HG03139 (cell line): Measurements from ENCODE around the gene MINDY4.

Experiments
- ATAC-seq: cut with Tn5 transposase; IDR thresholded peaks from one replicate; pipeline ENCODE4 v1.9.1; 2021; ENCODE audit not compliant: unreplicated experiment

MINDY4 gene

DNA sequence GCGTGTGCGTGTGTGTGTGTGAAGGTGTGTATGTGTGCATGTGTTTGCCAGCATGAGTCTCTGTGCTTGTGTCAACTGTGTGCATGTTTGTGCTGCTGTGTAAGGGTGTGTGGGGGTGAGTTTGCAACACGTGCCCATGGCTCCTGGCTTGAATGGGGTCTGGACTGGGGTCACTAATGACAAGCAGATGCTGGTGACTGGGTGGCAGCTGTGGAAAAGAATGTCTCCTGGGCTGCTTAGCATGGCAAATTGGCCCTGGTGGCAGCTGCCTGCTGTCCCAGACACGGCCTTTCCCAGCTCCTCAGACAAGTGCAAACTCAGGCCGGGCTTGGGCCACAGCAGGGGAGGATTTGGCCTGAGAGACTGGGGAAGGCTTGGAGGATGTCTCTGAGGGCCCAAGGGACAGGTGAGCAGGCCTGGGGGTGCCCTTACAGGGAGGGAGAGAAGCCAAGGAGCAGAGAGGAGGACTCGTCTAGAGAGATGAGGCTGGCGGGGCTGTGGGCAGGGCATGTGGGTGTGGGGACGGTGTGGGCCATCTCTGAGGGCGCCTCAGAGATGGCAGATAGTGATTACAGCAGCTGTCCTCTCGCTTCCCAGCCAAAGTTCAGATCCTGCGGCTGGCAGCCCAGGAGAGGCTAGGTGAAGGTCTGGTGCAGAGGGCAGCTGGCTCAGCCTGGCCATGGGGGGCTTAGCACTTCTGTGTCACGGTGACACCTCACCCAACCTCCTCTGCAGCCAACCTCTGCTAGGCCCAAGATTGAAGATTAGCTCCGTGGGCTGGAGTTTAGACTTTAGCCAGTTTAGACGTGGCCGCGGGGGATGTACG, 142.0 kb downstream of the MINDY4 start:
- no peak for ATAC-seq

GRCh38 chr7:30913821-30914515, 142.8 kb downstream of the MINDY4 start:
- ATAC-seq, result no peak

DNA sequence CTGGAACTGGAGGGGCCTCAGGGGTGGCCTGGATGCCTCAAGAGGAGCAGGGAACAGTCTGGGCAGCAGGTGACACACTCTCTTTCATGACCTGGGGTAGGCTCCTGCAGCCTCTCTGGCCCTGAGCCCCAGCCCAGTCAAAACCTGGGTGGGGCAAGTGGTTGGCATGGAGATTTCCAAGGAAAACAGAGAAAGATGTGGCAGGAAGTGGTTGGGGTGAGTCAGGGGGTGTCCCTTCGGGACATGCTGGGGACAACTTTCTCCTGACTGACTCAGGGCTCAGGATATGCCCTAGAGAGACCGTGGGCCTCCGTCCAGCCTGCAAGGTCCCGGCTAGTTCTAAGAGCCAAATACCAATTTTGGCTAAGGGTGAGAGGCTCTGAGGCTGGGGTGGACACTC, 143.4 kb downstream of the MINDY4 start:
- ATAC-seq, result no peak

GRCh38 chr7:30915005-30915601, 143.9 kb downstream of the MINDY4 start:
- no peak for ATAC-seq

- ATAC-seq, result no peak
Measured at GRCh38 chr7:30915751-30916150, 144.5 kb downstream of the MINDY4 start.

DNA sequence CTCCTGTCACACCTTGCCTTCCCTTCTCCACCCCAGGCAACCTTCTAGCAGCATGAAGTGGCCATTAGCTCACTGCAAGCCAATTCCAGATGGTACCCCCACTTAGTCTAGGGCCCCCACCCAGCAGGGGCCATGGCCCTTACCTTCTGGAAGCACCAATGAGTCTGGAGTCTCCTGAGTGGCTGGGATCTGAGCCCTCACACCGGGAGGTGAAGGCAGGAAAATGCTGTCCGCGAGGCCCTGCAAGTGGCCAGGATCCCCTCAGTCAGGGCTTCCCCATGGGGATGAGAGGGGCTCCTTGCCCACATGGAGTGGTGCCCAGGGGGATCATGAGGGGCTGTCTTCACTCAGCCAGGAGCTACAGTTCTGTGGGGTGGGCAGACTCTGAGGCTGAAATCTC, 145.0 kb downstream of the MINDY4 start:
- no peak for ATAC-seq

GRCh38 chr7:30916767-30917166, 145.6 kb downstream of the MINDY4 start:
- no peak for ATAC-seq

DNA sequence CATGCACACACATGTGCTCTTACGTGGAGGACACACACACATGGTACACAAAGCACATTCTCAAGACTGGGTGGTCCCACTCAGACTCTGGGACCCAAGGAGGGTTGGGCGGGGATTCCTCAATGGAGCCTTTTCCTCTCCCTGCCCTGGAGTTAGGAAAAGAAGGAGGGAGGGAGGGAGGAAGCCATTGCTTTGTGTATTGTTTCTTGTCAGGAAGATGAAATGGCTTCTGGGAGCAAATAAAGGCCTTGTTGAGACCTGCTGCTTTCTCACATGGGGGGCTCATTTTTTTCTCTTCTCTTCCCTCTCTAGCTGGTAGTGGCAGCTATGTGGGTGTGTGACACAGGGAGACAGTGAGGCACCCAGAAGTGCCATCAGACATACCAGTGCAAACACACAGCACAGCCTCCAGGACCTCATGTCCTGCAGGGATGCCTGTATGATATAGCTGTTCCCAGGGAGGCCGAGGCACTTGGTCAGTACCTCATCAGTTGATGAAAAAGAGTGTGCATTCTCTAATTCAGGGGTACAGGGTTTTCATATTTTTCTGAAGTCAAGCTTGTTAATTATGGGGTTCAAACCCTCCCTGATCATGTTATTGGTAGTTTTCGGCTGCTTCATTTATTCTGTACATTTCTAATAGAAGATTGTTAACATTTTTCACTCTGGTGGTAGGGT, 146.1 kb downstream of the MINDY4 start:
- ATAC-seq, result no peak

GRCh38 chr7:30918676-30919075, 147.5 kb downstream of the MINDY4 start:
- no peak for ATAC-seq

- no peak for ATAC-seq
Measured at GRCh38 chr7:30920021-30920583, 148.9 kb downstream of the MINDY4 start.

GRCh38 chr7:30920584-30921539, 149.6 kb downstream of the MINDY4 start:
- no peak for ATAC-seq

- ATAC-seq, result no peak
Measured at GRCh38 chr7:30921540-30922401, 150.6 kb downstream of the MINDY4 start.

- ATAC-seq, result no peak
Measured at GRCh38 chr7:30922596-30922995, 151.4 kb downstream of the MINDY4 start.

GRCh38 chr7:30923009-30923773, 152.0 kb downstream of the MINDY4 start:
- ATAC-seq, result no peak

DNA sequence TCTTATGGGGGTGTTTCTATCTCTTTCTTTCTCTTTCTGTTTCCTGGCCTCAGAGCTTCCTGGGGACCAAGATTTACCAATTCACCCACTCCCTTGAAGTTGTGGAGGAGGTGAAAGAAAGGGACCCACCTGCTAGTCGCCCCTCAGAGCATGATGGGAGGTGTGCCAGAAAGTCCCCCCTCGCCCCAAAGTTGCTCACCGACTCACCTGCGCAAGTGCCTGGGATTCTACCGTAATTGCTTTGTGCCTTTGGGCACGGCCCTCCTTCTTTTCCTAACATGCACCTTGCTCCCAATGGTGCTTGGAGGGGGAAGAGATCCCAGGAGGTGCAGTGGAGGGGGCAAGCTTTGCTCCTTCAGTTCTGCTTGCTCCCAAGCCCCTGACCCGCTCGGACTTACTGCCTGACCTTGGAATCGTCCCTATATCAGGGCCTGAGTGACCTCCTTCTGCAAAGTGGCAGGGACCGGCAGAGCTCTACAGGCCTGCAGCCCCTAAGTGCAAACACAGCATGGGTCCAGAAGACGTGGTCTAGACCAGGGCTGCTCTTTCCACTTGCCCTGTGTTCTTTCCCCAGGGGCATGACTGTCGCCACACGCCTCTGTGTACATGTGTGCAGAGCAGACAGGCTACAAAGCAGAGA, 152.7 kb downstream of the MINDY4 start:
- ATAC-seq, result no peak

- ATAC-seq, result no peak
Measured at GRCh38 chr7:30924624-30925023, 153.4 kb downstream of the MINDY4 start.

DNA sequence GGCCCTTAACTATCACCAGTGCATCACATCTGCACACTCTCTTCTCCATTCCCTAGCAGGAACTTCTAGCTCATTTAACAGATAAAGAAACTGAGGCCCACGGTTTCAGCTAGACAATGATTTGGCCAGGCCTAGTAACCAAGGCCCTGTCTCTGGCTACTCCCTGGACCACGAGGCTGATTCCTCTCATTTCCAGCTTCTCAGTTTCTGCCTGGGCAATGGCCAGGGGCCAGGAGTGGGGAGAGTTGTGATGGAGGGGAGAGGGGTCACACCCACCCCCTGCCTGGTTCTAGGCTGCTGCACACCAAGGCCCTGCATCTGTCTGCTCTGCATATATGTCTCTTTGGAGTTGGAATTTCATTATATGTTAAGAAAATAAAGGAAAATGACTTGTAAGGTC, 153.9 kb downstream of the MINDY4 start:
- ATAC-seq, result no peak

DNA sequence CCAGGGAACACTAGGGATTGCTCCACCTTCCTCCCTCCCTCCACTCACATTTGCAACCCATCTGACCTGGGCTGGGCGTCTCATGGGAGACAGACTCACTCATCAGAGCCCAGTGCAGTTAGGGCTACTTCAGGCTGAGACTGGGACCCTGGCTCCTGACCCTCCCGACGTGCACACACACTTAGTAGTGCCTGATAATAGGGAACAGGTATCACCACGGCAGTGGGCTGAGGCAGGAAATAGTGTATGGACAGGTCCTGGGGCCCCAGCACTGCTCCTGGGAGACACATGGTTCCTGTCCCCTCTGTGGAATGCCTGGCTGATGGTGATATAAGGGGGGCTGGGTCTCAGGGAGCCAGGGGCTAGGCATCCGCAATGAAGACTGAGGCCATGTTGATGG, 154.7 kb downstream of the MINDY4 start:
- ATAC-seq, result no peak
